Measurements from ENCODE around the gene CATSPER1. TPM values are rescaled to one million over a fixed set of nuclear protein-coding genes. Genes with fewer than 3 reads are reported as not detected.

Gene CATSPER1
- total and polyA plus RNA-seq, 2 of the 8 experiments (the other 6 are each of a cell fraction or from before 2014, with no cell fraction given), result not detected

DNA sequence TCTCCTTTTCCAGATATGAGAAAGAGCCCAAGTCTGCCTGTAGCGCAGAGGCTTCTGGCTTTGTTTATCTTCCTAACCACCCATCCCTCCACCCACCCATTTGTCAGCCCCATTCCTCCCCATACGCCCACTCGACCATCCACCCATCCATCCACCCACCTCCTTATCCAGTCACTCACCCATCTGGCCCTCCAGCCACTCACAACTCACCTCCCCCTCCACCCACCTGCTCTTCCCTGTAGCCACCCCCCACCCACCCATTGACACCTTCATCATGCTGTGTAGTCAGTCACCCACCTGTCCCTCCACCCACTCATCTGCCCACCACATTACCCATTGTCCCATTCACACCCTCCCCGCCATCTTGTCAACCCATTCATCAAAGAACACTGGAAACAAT, 9.0 kb downstream of the CATSPER1 start:
- Histone ChIP-seq H4K91ac (replicated peaks; ENCODE audit: insufficient read length, low read length) (no peak overlapping the region), H3K27me3 (replicated peaks in 1 of 4; ENCODE audit: control insufficient read depth in 3 of 4, extremely low read depth in 1 of 4, insufficient read depth in 3 of 4, low read length in 3 of 4) (peaks cover 0 to 14% (median 12%) of the 10 kb centered on the region in 4 experiments; a peak in 6 of 7 replicates), H3K4ac (replicated peaks; ENCODE audit: insufficient read length, low read depth, low read length) (no peak overlapping the region), H4K20me1 (replicated peaks in 1 of 2; ENCODE audit: control insufficient read depth in 1 of 2, insufficient read depth in 2 of 2, low read length in 2 of 2) (no peaks in the 10 kb centered on the region), H3K79me2 (ENCODE audit: control insufficient read depth in 1 of 2, insufficient read depth in 2 of 2, low read length in 2 of 2) (no peaks in the 10 kb centered on the region), H3K9me3 (ENCODE audit: insufficient read depth in 2 of 2, low read depth in 1 of 2, low read length in 1 of 2) (no peaks in the 10 kb centered on the region), H2BK120ac (replicated peaks; ENCODE audit: low read depth, low read length) (no peak overlapping the region), H3K23ac (ENCODE audit: insufficient read length) (no peak overlapping the region), H2BK12ac (ENCODE audit: low read depth, low read length) (no peak overlapping the region), H3K4me2 (ENCODE audit: insufficient read depth in 1 of 2, low read depth in 2 of 2, low read length in 2 of 2) (no peak overlapping the region), H3K56ac (replicated peaks; ENCODE audit: insufficient read length, low read depth, low read length) (no peak overlapping the region), H2BK20ac (ENCODE audit: low read length) (no peak overlapping the region), H4K8ac (ENCODE audit: extremely low read depth, insufficient read depth, low read length) (no peak overlapping the region), H3K18ac (ENCODE audit: extremely low read depth, low read length) (no peak overlapping the region), H3K14ac (ENCODE audit: insufficient read length) (no peak overlapping the region), H3K9ac (replicated peaks in 1 of 4; ENCODE audit: extremely low read depth in 1 of 4, low read depth in 3 of 4, low read length in 3 of 4) (no peak overlapping the region), H4K5ac (ENCODE audit: insufficient read length, low read depth, low read length) (no peak overlapping the region), H2BK5ac (ENCODE audit: low read depth, low read length) (no peak overlapping the region), H3K27ac (ENCODE audit: low read depth, low read length) (no peak overlapping the region), H2AK5ac (ENCODE audit: low read depth, low read length) (no peak overlapping the region), H3K79me1 (ENCODE audit: low read depth, low read length) (no peaks in the 10 kb centered on the region), H3K36me3 (ENCODE audit: control insufficient read depth in 2 of 4, insufficient read depth in 4 of 4, low read length in 3 of 4) (no peaks in the 10 kb centered on the region), H2AFZ (ENCODE audit: low read length) (no peak overlapping the region), H2BK15ac (ENCODE audit: low read length) (no peak overlapping the region), H3K4me1 (replicated peaks in 1 of 4; ENCODE audit: control insufficient read depth in 3 of 4, insufficient read depth in 4 of 4, low read length in 3 of 4) (peaks cover 0 to 6% (median 2%) of the 10 kb centered on the region in 4 experiments; a peak in 3 of 7 replicates), H3K23me2 (ENCODE audit: low read depth, low read length) (no peaks in the 10 kb centered on the region), H3K4me3 (ENCODE audit: extremely low read depth in 1 of 4, insufficient read depth in 2 of 4, low read depth in 3 of 4, low read length in 4 of 4) (no peak overlapping the region)
- WGBS, 2 experiments (ENCODE audit: extremely low coverage in 1 of 2, insufficient coverage in 1 of 2, insufficient read length in 1 of 2, insufficient replicate concordance in 2 of 2, low coverage in 1 of 2, low lambda C conversion rate in 2 of 2, missing lambda C conversion rate in 1 of 2), result 94% methylated on average over 4 of the region's 4 CpGs; no CpG with 5 or more reads in 1 of the 2 experiments
- no peak for FAIRE-seq
- CTCF ChIA-PET (ENCODE audit: partially characterized antibody), result interaction anchor here (0.7 kb wide), 1 partner anchor 1734 kb away, joined by 4 read pairs; no protein-coding TSS in a partner anchor
- POLR2A ChIA-PET (ENCODE audit: partially characterized antibody), result no interaction called here
- no peak for DNase-seq (ENCODE audit: low read depth in 1 of 2, low spot score in 2 of 2)
- no peak for TF ChIP-seq CBX5 (IDR thresholded peaks at IDR 0.05; ENCODE audit: low read depth, low read length)
- no peak for TF ChIP-seq EZH2 (IDR thresholded peaks at IDR 0.05; ENCODE audit: low read depth, low read length, severe bottlenecking)
- no peak for TF ChIP-seq RAD21 (IDR thresholded peaks at IDR 0.05 in 1 of 2, conservative IDR thresholded peaks at IDR 0.05 in 1 of 2; ENCODE audit: low read depth in 2 of 2, low read length in 2 of 2)
- no peak for TF ChIP-seq RNF2 (IDR thresholded peaks at IDR 0.05; ENCODE audit: borderline replicate concordance, low read depth, low read length, missing control alignments, poor library complexity, severe bottlenecking)
- TF ChIP-seq SP4 (IDR thresholded peaks at IDR 0.05; ENCODE audit: low read length), result no peak
- TF ChIP-seq HDAC6 (IDR thresholded peaks at IDR 0.05; ENCODE audit: low read depth, low read length), result no peak
- no peak for TF ChIP-seq TAF1 (IDR thresholded peaks at IDR 0.05; ENCODE audit: low read depth, low read length)
- TF ChIP-seq POLR2AphosphoS5 (IDR thresholded peaks at IDR 0.05; ENCODE audit: low read depth, low read length), result no peak
- TF ChIP-seq TCF12 (IDR thresholded peaks at IDR 0.05; ENCODE audit: low read depth, low read length), result no peak
- no peak for TF ChIP-seq KDM5A (IDR thresholded peaks at IDR 0.05; ENCODE audit: low read length)
- no peak for TF ChIP-seq SRF (IDR thresholded peaks at IDR 0.05; ENCODE audit: low read depth, low read length)
- no peak for TF ChIP-seq CEBPB (IDR thresholded peaks at IDR 0.05; ENCODE audit: low read depth, low read length)
- no peak for TF ChIP-seq PHF8 (conservative IDR thresholded peaks at IDR 0.05; ENCODE audit: low read depth, low read length)
- no peak for TF ChIP-seq POLR2A (IDR thresholded peaks at IDR 0.05; ENCODE audit: control extremely low read depth in 1 of 2, low read depth in 2 of 2, low read length in 2 of 2)
- no peak for TF ChIP-seq ZNF274 (IDR thresholded peaks at IDR 0.05; ENCODE audit: borderline replicate concordance, extremely low read depth, low read length)
